NCI-H345 (cell line): Measurements from ENCODE around the gene CSNK2A1.
"Not testable (repeated sequence)": the region's sequence is repeated elsewhere in the genome, so short reads cannot be mapped to it uniquely, and the experiment has no call there.

Experiments
- DNase-seq: peaks from one replicate; lab custom pipeline; 2025; lab: John Stamatoyannopoulos, UW

Gene CSNK2A1

DNA sequence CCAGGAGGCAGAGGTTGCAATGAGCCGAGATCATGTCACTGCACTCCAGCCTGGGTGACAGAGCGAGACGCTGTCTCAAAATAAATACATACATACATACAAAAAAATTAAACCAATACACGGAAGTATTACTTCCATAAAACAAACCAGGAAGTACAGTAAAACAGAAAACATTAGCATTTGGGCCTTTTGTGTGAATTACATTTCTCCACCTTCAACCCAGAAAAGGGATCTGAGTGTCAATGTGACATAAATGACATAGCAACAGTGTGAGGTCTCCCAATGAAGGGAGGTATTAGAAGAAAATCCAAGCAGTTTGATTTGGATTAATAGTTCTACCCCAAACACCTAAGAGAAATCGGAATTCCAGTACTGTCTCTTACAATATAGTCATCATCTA, 10.1 kb downstream of the CSNK2A1 start:
- no peak for DNase-seq

DNA sequence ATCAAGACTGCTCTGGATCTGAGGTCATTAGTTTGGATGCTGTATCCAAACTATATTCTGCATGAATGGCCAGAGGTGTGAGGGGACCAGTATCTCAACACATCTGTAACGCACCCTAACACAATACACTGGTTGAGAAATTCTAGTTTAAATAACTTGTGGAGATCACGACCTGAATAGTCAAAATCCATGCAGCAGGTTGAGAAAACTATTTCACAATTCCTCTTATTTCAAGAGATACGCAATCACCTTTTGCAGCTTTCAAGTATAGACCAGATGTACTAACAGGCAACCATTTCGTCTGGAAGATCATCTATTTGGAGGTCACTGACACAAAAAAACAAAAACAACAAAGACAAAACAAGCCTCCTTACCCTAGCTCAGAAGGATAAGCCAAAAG, 11.1 kb downstream of the CSNK2A1 start:
- no peak for DNase-seq

DNA sequence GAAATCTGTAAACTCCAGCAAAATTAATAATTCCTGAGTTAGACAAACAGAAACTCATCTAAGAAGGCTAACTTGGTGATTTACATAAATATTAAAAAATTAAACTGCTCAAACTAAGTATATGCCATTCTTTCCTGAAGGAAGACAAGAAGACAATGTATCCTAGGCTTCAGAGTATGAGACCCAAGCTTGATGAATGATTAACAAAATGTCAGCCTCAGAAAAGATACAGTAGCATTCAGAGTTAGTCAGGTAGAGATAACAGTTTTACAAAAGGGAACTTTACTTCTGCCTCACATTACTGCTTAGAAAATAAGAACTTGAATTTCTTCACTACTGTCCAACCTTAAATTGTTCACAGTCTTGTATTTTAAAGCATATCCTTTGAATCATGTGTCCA, 12.0 kb downstream of the CSNK2A1 start:
- DNase-seq, result no peak

DNA sequence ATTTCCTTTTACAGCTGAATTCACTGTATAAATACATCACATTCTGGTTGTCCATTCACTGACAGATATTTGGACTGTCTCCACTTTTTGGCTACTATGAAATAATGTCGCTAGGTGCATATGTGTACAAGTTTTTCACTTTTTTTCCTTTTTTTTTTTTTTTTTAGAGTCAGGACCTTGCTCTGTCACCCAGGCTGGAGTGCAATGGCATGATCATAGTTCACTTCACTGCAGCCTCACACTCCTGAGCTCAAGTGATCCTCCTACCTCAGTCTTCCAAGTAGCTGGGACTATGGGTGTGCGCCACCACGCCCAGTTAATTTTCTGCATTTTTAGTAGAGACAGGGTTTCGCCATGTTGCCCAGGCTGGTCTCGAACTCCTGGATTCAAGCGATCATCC, 13.3 kb downstream of the CSNK2A1 start:
- no peak for DNase-seq

DNA sequence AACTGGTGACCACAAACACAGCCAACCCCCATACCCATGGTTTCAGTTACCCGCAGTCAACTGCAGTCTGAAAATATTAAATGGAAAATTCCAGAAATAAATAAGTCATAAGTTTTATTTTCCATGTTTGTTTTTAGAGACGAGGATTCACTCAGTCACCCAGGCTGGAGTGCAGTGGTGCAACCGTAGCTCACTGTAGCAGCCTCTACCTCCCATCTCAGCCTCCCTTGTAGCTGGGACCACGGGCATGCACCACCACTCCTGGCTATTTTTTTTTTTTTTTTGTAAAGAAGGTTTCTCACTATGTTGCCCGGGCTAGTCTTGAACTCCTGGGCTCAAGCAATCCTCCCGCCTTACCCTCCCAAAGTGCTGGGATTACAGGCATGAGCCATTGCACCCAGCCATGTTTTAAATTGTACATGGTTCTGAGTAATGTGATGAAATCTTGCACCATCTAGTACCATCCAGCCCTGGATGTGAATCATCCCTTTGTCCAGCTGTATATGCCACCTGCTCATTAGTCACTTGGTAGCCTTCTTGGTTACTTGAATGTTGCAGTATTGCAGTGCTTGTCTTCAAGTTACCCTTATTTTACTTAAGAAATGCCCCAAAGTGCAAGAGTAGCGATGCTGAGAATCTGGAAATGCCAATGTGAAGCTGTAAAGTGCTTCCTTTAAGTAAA, 14.5 kb downstream of the CSNK2A1 start:
- DNase-seq, result no peak

DNA sequence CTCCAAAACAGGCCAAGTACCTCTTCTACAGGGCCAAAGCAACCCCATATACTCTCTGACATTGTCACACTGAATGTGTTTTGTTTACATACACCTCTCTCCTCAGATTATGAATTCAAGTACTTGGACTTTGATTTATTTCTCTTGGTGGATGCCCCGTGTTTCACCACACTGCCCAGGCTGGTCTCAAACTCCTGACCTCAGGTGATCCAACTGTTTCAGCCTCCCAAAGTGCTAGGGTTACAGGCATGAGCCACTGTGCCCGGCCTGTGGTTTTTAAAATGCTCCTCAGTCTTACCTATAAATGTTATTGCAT, 16.1 kb downstream of the CSNK2A1 start:
- DNase-seq, result no peak

DNA sequence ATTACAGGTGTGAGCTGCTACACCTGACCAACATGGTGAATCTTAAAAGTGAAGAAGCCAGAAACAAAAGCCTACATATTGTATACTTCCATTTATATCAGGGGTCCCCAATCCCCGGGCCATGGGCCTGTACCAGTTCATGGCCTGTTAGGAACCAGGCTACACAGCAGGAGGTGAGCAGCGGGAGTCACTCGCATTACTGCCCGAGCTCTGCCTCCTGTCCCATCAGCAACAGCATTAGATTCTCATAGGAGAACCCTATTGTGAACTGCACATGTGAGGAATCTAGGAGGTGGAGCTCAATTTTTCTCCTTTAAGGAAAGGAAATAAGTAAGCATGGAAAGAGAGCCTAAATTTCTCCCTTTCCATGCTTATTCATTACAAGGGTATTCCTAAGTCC, 21.7 kb downstream of the CSNK2A1 start:
- DNase-seq, result no peak

DNA sequence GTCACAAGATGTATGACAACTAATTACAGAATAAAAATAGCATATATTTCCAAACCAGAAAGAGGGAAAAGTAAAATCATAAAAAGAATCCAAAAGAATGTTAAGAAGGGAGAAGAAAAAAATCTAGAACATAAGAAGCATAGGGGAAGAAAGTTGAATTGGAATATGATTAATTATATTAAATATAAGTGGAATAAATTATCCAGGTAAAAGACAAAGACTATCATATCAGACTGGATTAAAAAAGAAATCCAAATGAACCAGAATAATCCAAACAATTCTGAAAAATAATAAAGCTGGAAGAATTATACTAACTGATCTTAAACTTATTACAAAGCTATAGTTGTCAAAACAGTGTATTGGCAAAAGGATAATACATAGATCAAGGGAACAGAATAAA, 23.6 kb downstream of the CSNK2A1 start:
- DNase-seq, result no peak

DNA sequence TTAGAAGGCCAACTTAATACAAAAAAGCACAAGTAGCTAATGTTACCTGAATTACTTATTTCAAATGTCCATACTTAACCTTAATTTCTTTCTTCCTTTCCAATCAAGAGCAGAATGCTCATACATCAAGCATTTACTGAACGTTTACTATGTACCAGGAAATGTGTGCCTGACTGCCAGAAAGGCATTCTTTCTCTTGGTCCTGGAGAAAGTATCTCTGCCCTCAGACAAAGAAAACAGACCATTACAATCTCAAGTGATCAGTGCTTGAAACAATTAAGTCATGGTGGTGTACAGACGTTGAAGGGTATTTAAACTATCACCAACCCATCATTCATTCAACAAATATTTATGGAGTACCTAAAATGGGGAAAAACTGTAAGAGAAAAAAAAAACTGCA, 26.4 kb downstream of the CSNK2A1 start:
- no peak for DNase-seq

DNA sequence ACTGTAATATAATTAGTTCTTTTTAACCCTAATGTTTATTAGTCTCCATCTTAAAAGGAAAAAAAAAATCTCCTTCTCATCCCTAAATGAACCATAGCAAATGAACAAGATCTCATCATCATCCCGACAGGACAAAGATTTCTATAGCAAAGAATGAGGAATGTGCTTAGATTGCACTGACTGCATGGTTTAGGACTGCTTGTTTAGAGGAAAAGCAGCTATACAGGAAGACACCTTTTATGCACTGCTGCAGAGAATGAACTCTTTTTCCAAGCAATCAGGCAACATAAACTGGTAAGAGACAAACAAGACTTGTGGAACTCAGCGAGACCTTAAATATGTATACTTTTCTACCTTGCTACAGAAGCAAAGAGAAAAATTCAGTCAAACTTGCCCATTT, 26.8 kb downstream of the CSNK2A1 start:
- no peak for DNase-seq

DNA sequence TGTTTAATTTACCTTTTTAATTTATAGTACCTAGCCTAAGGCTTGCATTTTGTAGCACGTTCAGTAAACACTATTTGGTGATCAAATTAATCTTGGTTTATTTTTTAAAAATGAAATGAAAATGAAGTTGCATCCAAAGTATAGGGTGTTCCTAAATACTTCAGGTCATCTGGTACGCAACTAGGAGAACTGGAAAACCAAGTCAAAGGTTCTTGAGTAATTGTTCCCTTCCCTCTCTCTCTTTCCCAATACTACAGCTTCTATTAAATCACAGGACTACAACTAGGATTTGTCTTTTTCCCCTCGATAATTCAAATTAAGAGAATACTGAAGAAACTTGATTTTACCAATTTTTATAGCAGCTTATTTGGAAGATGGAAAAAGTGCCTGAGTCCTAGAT, 27.9 kb downstream of the CSNK2A1 start:
- DNase-seq, result no peak

DNA sequence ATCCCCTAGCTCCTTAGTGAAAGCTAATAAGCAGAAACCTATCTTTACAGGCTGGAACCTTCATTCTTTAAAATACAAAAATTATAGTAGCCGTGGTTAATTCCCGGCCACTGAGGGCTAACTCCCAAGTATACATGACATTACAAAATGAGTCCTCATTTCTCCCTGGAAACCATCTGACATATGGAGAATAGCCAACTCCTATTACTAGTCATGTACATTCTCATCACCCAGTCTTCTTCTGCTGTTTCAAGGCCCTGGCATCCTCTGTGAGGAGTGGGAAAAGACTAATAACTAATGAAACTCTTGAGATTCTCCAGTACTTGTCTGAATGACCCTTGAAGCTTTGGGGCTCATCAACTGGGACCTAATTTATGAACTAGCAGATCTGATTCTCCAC, 30.2 kb downstream of the CSNK2A1 start:
- no peak for DNase-seq

DNA sequence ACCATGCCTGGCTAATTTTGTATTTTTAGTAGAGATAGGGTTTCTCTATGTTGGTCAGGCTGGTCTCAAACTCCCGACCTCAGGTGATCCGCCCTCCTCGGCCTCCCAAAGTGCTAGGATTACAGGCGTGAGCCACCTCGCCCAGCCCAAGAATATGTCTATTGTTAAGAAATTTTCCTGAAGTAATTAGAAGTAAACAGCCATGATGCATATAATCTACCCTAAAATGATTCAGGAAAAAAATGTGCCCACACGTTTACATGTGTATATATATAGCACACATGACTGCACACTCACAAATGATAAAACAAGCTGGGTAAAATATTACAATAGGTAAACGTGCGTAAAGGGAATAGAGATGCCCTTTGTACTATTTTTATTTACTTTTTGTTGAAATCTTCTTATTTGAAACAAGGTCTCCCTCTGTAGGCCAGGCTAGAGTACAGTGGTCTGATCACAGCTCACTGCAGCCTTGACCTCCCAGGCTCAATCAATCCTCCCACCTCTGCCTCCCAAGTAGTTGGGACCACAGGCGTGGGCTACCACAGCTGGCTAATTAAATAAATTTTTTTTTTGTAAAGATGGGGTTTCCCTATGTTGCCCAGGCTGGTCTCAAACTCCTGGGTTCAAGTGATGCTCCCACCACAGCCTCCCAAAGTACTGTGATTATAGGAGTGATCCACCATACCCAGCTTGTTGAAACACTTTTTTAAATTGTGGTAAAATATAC, 33.1 kb downstream of the CSNK2A1 start:
- DNase-seq, result not testable (repeated sequence)

DNA sequence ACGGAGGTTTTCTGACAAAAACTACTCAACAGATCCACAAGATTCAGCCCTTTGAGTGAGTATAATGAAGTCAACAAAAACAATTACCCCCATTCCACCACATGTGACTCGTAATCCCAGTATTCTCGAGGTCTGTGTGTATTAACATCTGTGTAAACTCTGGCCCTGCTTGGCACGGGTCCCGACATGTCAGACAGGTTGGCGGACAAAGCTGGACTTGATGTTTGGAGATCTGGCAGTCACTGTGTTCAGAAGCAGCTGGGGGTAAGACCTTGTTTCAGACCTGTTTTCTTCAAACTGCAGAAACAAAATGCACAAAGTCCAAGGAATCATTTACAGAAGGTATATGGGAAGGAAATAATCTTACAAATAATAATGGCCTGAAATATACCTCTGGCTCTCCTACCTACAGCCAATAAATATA, 35.2 kb downstream of the CSNK2A1 start:
- not testable (repeated sequence) for DNase-seq

DNA sequence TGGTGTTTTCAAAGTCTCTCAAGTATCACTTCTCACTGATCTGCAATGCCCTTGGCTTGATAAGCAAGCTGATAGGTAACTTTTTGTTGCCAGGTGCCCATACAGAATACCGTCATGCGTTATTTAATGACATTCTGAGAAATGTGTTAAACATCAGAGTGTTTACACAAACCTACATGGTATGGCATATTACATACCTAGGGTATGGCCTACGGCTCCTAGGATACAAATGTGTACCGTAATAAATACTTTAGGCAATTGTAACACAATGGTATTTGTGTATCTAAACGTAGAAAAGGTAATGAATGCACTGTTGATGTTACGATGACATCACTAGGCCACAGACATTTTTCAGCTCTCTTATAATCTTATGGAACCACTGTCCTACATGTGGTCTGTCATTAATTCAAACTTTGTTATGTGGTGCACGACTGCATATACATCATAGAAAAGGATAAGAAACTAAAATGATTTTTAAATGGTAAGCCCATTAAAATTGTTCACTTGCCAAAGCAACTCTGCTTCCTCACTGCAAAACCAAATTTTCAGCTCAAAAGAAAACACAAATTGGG, 35.7 kb downstream of the CSNK2A1 start:
- no peak for DNase-seq

DNA sequence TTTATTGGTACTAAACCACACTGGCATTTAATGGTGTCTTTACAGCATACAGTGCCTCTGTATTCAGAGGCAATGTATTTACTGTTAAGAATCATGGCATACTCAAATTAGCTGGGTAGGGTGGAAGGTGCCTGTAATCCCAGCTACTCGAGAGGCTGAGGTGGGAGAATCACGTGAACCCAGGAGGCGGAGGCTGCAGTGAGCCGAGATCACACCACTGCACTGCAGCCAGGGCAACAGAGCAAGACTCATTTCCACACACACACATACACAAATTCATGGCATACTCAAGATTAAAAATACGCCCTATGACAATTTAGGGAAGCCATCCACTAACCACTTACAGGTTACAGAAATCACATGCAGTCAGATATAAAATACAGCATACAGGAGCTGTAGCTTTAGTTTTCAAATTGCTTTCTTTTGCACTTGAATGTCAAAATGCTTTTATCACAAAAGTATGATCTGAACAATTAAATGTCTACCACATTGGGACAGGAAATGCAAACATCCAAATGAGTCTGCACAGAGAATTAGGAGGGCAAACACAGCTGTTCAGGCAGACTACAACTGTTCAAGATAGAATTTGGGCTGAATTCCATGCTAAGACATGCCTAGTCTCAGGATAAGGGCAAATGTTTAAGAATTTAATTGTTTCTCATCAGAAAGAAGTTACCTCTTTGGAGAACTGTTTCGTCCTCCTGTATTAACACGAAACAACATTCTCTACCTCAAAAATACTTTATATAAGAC, 36.4 kb downstream of the CSNK2A1 start:
- DNase-seq, result no peak

DNA sequence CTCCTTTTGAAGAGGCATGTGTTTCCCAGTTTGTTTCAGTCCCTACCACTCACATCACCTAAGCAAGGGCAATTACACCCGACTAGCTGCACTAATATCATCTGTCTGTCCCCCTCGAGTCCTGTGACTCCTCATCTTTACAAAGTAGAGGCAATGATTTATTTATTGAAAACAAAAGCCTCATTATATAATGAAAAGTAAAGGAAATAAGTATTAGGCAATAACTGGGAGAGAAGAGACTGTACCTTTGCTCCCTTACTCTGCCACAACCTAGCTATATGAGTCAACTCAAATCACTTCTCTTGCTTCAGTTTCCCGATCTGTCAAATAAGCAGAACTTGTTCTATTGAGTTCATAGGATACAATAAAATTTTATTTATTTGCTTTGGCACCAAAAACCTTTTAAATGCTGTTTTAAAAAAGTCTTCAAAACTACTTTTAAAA, 38.9 kb downstream of the CSNK2A1 start:
- no peak for DNase-seq

DNA sequence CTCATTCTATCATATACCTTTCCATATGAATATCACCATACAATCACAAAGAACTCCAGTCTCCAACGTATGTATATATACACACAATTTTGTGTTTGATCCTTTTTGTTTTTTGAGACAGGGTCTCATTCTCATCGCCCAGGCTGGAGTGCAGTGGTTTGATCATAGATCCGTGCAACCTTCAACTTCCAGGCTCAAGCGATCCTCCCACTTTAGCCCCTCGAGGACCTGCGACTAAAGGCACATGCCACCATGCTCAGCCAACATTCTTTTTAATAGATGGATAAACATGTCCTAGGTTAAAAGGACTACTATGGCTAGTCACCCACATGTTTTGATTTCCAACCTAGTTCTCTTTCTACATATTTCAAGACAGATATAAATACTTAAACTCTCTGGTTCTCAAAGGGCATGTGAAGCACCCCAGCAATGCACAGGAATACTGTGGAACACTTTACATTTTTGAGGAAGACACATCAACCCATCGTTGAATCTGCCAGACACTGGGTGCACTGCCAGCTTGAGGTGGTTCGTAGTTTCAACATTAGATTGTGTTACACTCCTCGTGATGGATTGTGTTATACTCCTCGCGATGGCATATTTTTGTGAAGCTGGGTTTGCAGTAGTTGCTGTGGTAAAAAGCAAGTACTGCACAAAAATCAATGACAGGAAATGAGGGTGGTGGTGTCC, 40.4 kb downstream of the CSNK2A1 start:
- no peak for DNase-seq

DNA sequence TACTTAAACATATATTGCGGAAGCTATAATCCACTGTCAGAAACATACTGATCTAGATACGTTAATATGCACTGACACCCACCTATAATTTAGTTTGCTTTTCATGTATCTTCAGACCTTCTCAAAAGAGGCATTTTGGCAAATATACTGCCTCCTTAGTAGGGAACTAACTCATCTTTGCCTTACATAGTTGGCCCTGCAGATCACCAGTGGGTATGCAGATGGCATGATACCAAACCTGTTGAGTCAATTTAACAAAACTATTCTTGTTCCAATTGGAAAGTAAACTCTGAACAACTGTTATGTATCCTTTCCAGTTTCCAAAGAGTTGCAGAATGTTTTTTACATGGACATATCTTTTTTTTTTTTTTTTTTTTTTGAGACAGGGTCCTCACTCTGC, 45.6 kb downstream of the CSNK2A1 start:
- DNase-seq, result no peak

DNA sequence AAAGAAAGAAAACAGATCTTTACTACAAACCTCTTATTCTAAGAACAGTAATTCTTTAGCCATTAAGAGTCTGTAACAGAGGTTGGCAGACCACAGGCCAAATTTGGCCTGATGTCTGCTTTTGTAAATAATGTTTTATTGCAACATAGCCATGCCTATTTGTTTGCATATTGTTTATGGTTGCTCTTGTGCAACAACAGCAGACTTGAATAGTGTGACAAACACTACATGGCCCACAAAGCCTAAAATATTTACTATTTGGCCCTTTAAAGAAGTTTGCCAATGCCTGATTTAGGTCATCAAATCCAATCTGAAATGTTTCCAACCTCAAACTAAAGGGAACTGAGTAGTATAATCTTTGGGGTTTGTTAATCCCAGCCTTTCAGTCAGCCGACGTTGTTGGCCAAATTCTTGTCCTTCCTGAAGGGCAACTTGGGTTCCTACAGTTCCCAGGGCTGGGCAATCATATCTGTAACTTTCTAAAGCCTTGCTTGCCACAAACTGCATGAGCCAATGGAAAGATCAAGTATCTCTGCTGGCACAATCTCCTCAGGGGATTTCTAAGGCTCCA, 47.4 kb downstream of the CSNK2A1 start:
- no peak for DNase-seq

DNA sequence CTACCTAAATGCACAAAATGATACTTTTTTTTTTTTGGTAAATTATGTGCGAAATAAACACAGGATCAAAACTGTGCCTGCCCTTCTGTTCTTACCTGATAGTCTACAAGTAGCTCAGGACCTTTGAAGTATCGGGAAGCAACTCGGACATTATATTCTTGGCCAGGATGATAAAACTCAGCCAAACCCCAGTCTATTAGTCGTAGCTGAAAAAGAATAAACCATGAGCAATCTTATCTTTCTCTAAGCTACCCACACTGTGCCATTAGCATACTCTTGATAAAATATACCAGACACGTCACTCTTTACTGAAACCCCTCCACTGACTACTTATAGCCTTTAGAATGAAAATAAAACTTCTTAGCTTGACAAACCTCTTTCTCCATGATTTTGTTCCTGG, 51.4 kb downstream of the CSNK2A1 start:
- no peak for DNase-seq

DNA sequence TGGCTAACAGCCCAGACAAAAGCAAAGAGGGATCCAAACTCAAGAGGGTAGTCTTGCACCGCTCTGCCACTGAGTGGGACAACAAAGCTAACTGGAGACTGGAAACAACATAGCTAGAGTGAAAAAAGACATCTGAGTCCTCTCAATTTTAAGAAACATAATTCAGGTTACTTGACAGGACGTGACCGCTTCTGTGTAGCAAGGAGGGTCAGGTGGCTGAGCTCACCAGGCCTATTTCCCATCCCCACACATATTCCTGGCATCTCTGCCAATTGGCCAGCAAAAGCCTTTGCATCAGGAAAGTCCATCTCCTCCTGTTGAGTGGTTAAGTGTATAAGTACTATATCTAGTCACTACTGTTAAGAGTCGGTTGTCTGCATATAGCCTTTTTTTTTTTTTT, 55.9 kb downstream of the CSNK2A1 start:
- no peak for DNase-seq
